DOHH2 (cell line): Measurements from ENCODE around the gene SH2D5.
"Not testable (repeated sequence)": the region's sequence is repeated elsewhere in the genome, so short reads cannot be mapped to it uniquely, and the experiment has no call there.

ENCODE experiments used
- CTCF ChIP-seq: fragments of 200-600 bp; sonication (generic); IDR thresholded peaks from one replicate; pipeline ENCODE4 v1.5.1; 2014; ENCODE audit warnings: antibody characterized with exemption, mild to moderate bottlenecking, low read depth, low read length; ENCODE audit not compliant: poor library complexity, severe bottlenecking
- EZH2phosphoT487 ChIP-seq: fragments of 200-600 bp; sonication (generic); IDR thresholded peaks from 2 replicates; pipeline ENCODE4 v1.6.1; 2017; ENCODE audit warnings: borderline replicate concordance, mild to moderate bottlenecking, antibody characterized with exemption, low read length, moderate library complexity, mixed read lengths

GRCh38 chr1:20673626-20674025 is 58.9 kb downstream of the SH2D5 start:
- not testable (repeated sequence) for TF ChIP-seq CTCF, EZH2phosphoT487
